Mesothelial cell of epicardium (in vitro differentiated cells): ENCODE data around the gene CWC27. TPM values are rescaled to one million over a fixed set of nuclear protein-coding genes. Genes with fewer than 3 reads are reported as not detected.

Source experiments
- DNase-seq, 2 experiments: peaks; one replicate each; pipeline ENCODE4 v3.0.0; 2021; ENCODE audit warnings: low spot score in 2 of 2; ENCODE audit not compliant: unreplicated experiment in 2 of 2
- H3K27ac Mint-ChIP-seq: 2 replicates; pipeline ENCODE4 v1.8.0; 2021; ENCODE audit warnings: mixed read lengths
- H3K27me3 Mint-ChIP-seq: 2 replicates; pipeline ENCODE4 v1.8.0; 2021; ENCODE audit warnings: low read depth, mixed read lengths
- H3K36me3 Mint-ChIP-seq: 2 replicates; pipeline ENCODE4 v1.8.0; 2021; ENCODE audit warnings: mixed read lengths
- H3K4me1 Mint-ChIP-seq: 2 replicates; pipeline ENCODE4 v1.8.0; 2021; ENCODE audit warnings: mixed read lengths
- H3K4me3 Mint-ChIP-seq: 2 replicates; pipeline ENCODE4 v1.8.0; 2021; ENCODE audit warnings: mild to moderate bottlenecking, moderate library complexity, mixed read lengths
- H3K9me3 Mint-ChIP-seq: 2 replicates; pipeline ENCODE4 v1.8.0; 2021; ENCODE audit warnings: mixed read lengths
- total RNA-seq: library from RNA; stranded (reverse); gene quantifications from 3 replicates; pipeline ENCODE4 v1.2.1, GENCODE V29; 2021
- TF ChIP-seq, protein P1 (sequence below): fragments of 200-600 bp; sonication (generic); IDR thresholded peaks from one replicate; pipeline ENCODE4 v1.5.0; 2021; ENCODE audit warnings: antibody characterized with exemption; ENCODE audit not compliant: unreplicated experiment

Gene CWC27
- total RNA-seq, 1 donor from 2014 or later = 30.0 TPM

DNA sequence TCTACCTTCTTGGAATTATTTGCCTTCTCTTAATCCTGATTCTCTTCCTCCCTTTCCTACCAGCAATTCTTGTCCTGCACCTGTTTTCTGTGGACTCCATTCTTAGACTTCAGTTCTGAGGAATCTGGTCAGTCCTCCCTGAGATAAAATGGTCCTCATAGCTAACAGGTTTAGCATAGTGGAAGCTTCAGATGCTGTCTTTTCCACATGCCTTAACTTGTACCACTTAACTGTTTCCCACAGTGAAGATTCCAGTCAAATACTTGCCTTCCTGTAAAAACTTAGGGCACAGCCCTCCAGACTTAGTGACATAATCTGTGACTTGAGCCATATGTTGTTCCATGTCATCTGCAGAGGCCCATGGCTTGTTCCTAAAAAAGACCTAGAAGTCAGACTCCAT lies 261.3 kb downstream of the CWC27 start:
- no peaks in the 10 kb centered on the region for H3K27me3 Mint-ChIP-seq
- no peak overlapping the region for H3K4me3 Mint-ChIP-seq
- TF ChIP-seq, protein P1, sequence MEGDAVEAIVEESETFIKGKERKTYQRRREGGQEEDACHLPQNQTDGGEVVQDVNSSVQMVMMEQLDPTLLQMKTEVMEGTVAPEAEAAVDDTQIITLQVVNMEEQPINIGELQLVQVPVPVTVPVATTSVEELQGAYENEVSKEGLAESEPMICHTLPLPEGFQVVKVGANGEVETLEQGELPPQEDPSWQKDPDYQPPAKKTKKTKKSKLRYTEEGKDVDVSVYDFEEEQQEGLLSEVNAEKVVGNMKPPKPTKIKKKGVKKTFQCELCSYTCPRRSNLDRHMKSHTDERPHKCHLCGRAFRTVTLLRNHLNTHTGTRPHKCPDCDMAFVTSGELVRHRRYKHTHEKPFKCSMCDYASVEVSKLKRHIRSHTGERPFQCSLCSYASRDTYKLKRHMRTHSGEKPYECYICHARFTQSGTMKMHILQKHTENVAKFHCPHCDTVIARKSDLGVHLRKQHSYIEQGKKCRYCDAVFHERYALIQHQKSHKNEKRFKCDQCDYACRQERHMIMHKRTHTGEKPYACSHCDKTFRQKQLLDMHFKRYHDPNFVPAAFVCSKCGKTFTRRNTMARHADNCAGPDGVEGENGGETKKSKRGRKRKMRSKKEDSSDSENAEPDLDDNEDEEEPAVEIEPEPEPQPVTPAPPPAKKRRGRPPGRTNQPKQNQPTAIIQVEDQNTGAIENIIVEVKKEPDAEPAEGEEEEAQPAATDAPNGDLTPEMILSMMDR = no peak
- H3K4me1 Mint-ChIP-seq = peaks cover 15% of the 10 kb centered on the region
- H3K27ac Mint-ChIP-seq = peak overlapping the region; percentile 7
- H3K36me3 Mint-ChIP-seq = no peaks in the 10 kb centered on the region
- peaks cover 8% of the 10 kb centered on the region for H3K9me3 Mint-ChIP-seq
- DNase-seq = no peak

DNA sequence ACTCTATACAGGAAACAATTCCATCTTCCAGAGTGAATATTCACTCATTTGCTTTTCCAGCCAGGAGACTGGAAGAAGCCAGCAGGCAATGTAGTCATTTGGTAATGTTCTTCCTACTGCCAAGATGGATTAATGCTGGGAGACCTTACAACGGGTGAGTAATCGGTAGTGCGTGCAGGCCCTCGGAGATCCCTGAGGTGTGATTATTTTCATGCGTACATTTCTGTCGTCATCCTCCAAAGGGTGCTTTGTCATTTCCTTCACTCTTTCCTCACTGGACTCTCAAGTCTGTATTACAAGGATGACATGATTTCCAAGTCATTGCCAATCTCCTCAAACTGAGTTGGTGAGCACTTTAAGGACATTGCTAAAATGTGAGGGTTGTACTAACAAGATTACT lies 263.5 kb downstream of the CWC27 start:
- Mint-ChIP-seq H3K27me3 (no peaks in the 10 kb centered on the region), H3K4me1 (peaks cover 27% of the 10 kb centered on the region), H3K36me3 (no peaks in the 10 kb centered on the region), H3K9me3 (peaks cover 3% of the 10 kb centered on the region), H3K27ac (no peak overlapping the region), H3K4me3 (no peak overlapping the region)
- TF ChIP-seq, protein P1 = no peak
- no peak for DNase-seq

DNA sequence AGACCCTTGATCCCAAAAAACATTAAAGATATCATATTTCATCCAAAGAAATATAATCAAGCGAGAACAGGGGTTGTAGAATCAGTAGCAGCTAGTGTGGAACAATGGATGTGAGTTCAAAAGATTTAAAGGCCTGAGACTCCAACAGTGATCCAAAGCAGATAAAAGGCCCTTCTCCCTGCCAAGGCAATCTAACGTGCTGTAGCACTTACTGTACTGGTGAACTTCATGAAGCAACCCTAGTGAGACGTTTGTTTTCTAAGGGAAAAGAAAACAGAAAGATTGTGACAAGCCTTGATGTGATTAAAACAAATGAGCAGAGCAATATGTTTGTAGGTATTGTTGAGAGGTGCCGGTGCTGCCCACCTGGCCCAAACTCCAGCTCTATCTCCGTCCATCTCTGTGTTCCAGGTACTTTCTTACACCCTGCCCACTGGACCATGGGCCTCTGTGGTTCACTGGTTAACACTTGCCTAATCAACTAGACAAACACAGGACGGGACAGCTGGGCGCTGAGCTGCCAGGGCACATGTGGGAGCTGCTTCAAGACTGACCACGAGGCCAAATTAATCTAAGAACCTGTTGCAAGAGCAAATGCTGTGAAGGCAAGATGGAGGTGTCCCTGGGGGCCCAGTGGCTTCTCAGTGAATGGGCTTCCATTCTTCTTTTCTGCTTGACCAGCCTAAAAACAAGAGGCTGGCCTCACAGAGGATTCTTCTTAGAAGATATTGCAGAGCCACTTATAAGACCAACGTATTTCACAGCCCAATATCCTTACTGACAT lies 265.5 kb downstream of the CWC27 start:
- Mint-ChIP-seq H3K4me3 (peak overlapping the region; percentile 46), H3K9me3 (peaks cover 3% of the 10 kb centered on the region), H3K27ac (peak overlapping the region; percentile 80), H3K4me1 (peaks cover 27% of the 10 kb centered on the region), H3K27me3 (no peaks in the 10 kb centered on the region), H3K36me3 (no peaks in the 10 kb centered on the region)
- TF ChIP-seq, protein P1 = no peak
- no peak for DNase-seq

DNA sequence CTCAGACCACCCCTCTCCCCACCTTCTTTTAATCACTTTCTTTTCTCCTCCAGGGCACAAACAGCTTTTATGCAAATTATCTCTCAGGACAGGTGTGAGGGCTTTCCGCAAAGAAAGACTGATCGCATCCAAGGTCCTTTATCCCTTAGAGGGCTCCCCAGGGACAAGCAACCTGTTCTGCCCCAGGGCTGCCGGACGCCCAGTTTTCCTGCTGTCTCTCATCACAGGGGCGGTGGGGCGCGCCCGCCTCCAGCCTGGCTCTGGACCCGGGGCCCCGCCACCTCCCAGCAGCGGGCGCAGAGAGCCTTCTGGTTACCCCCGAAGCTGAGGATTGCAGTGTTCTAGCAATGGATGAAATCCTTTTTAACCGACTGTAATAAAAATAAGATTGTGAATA lies 266.1 kb downstream of the CWC27 start:
- peaks cover 3% of the 10 kb centered on the region for H3K9me3 Mint-ChIP-seq
- TF ChIP-seq, protein P1 = no peak
- H3K27me3 Mint-ChIP-seq = no peaks in the 10 kb centered on the region
- H3K36me3 Mint-ChIP-seq = no peaks in the 10 kb centered on the region
- H3K4me1 Mint-ChIP-seq = peaks cover 27% of the 10 kb centered on the region
- H3K27ac Mint-ChIP-seq = peak overlapping the region; percentile 87
- no peak for DNase-seq
- H3K4me3 Mint-ChIP-seq = peak overlapping the region; percentile 63

DNA sequence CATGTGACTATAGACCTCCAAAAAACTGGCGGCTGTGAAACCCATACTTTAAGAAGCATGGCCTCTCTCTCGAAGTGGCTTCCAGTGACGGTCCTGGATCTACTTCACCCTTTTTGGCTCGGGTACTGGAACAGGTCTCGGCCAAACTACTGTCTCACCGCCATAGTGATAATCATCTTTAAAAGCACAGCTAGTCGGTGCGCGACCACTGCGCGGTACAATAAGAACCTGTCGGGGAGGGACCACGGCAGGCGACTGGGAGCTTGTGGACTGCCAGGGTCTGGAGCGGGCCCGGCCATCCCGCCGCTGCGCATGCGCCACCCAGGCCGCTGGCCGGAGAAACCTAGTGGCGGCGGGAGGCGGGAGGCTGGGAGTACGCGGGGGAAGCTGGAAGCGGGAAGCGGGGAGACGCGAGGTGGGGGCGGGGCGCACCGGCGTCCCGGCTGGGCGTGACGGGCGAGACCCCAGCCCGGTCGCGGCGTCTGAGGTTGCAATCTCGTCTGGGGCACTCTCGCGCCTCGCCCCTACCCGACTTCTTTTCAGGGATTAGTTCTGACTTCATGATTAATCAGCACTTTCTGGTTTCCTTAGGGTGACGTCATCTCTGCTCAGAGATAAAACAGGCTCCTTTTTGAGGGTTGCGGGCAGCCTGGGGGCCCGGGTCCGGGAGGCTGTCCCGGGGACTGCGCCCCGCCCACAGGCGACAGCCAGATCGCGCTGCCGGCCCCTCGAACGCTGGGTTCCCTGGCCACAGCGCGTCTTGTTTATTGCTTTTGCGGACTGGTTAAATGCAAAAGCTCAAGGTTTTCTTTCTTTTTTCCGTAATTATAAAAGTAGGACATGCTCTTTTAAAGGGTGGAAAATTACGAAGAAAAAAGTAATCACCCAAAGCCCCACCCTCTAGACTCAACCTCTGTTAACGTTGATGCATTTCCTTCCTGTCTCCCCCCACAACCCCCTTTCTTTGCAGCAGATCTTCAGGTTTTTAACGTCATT lies 266.8 kb downstream of the CWC27 start:
- Mint-ChIP-seq H3K36me3 (no peaks in the 10 kb centered on the region), H3K27me3 (no peaks in the 10 kb centered on the region), H3K9me3 (peaks cover 3% of the 10 kb centered on the region), H3K27ac (peak overlapping the region; percentile 87), H3K4me3 (peak overlapping the region; percentile 63), H3K4me1 (peaks cover 25% of the 10 kb centered on the region)
- DNase-seq = peak; percentile 85 to 94
- TF ChIP-seq, protein P1 = no peak
